Hematopoietic multipotent progenitor cell treated with erythropoietin and hydrocortisone succinate and interleukin-3 and kit ligand, for 15 days (in vitro differentiated cells): ENCODE data around the gene EME2.

Source experiments
- DNase-seq: peaks from one replicate; pipeline ENCODE4 v3.0.0-alpha.2; 2015; ENCODE audit warnings: low spot score

The EME2 gene

GRCh38 chr16:1818873-1819525 lies 46.4 kb downstream of the EME2 start:
- DNase-seq: no peak

DNA sequence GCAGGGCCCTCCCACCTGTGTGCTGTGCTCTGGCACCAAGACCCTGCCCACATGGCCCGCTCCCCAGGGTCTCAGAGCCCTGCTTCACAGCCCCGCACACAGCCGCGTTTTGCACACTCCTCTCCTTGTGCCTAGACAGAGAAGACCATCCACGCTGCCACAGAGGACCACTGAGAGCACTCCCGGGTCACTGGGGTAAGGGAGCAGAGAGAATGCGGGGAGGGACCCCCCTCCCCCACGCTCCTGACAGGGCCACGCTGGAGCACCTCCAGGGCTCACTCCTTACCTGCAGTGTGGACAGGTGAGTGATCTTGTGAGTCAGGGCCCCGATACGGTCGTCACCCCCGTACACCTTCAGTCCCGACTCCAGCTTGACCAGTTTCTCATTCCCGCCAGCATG lies 47.0 kb downstream of the EME2 start:
- no peak for DNase-seq

GRCh38 chr16:1820096-1820945 lies 47.7 kb downstream of the EME2 start:
- peak; percentile 95 for DNase-seq

GRCh38 chr16:1820946-1821290 lies 48.3 kb downstream of the EME2 start:
- DNase-seq: no peak

DNA sequence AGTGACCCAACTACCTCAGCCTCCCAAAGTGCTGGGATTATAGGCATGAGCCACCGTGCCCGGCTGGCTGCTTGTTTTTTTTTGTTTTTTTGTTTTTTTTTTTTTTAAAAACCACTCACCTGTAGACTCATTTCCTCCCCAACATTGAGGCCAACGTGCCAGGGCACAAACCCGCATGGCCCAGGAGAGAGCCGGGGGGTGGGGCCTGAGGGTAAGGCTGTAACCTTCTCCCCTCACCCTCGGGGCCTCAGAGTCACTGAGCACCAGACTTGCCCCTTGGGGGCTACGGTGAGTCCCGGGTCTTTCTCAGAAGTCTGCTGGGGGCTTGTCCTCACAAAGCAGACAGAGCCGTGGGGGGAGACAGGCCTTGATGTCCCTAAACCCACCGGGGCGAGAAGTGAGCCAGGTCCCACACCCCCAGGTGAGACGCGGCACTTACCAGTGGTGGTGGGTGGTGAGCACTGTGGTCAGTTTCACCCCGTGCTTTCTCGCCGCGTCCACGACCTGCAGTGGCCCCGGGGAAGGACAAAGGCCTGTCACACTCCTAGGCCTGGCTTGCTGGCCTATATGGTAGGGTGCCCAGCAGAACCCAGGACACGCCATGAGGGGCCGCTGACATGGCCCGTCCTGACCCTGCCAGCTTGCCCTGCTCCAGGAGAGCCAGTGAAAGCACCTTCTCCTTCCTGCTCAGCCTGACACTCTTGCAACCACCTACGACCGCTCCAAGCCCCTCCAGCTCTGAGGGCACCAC lies 49.4 kb downstream of the EME2 start:
- no peak for DNase-seq

DNA sequence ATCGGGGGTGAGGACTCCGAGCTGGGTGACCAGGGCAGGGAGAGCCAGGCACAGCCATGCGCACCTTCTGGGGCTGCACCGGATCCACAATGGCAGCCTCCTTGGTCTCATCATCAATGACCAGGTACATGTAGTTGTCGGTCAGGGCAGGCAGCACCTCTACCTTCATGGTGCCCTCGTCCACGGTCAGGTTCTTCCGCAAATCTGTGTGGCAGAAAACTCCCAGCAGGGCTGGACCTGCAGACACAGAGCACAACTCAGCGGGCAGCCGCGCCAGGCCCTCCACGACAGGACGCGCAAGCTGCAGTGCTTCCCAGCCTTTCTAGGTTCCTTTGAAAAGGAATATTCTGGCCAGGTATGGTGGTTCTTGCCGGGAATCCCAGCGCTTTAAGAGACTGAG lies 50.2 kb downstream of the EME2 start:
- DNase-seq: no peak

GRCh38 chr16:1823821-1824220 lies 51.2 kb downstream of the EME2 start:
- peak; percentile 87 for DNase-seq

DNA sequence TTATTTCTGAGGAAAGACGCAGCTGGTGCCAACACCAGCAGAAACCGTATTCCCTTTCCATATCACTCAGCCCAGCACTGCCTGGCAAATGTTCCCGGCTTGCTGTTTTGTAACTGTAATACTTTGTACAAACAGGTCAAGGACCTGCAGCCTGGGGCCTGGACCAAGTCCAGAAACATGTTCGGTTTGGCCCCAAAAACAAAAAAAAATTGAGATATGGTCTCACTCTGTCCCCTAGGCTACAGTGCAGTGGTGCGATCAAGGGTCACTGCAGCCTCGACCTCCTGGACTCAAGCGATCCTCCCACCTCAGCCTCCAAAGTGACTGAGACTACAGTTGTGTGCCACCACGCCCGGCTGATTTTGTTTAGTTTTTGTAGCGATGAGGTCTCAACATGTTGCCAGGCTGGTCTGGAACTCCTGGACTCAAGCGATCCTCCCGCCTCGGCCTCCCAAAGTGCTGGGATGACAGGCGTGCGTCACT lies 52.8 kb downstream of the EME2 start:
- no peak for DNase-seq
